ENCODE data around the gene ATMIN.
A peak's percentile ranks its signal among the peaks of the same experiment; 100 is the strongest.

The ATMIN gene

DNA sequence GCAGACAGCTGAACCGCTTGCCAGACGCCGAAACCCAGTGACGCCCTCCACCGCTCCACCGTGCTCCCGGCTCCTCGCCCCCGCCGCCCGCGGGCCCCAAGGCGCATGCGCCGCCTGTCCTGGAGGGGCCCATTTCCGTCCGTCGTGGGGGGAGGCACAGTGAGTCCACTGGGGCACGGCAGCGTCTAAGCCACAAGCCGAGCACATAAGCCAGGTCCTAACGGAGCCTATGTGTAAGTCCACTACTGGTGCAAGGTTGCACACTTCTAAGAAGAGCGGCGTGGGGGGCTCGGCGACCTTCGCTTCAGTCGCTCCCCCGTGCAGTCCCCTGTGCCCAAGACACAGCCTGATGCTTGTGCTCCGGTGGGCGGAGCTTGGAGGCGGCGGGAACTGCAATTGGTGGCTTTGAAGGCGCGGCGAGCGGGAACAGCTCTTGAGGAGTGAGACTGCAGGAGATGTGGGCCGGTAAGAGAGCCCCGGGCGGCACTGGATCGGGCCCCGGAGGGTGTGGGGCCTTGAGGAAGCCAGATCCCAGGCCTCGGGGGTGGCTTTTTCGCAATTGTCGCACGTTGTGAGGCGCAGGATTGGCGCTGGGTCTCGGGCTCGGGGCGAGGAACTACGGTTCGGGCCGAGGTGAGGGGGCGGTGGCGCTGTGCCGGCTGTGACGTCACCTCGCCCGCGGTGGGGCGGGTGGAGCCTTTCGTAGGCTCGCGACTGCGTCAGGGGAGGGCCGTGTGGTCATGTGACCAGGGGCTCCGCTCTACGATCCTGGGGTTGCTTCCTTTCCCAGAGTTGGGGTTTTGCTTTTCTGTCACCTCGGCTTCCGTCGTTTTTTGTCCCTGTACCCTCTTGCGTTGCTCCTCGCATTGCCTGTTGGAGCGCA is 28.6 kb upstream of the ATMIN start, which contains the start of the genes CENPN and CMC2:
CENPN (plus strand) TSS at position 402 of the 883 bp plus-strand sequence. CDS start 4,726 bp downstream, outside the sequence.
CMC2 (minus strand) TSS at position 73 of the 883 bp plus-strand sequence. CDS start 9,491 bp downstream, outside the sequence.
- DNase-seq, result peak; percentile 98

DNA sequence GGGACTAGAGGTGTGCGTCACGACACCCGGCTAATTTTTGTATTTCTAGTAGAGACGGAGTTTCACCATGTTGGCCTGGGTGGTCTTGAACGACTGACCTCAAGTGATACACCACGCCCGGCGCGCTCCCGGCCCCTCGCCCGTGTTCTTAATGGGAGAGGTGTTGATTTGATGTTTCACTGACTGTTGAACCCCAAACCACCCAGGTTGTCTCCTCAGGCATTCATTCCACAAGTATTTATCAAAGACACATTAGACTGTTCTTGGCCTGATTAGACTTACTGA is 27.2 kb upstream of the ATMIN start:
- DNase-seq, result no peak

GRCh38 chr16:81012974-81013373 is 22.7 kb upstream of the ATMIN start:
- no peak for DNase-seq

GRCh38 chr16:81014672-81015071 is 21.0 kb upstream of the ATMIN start:
- no peak for DNase-seq

DNA sequence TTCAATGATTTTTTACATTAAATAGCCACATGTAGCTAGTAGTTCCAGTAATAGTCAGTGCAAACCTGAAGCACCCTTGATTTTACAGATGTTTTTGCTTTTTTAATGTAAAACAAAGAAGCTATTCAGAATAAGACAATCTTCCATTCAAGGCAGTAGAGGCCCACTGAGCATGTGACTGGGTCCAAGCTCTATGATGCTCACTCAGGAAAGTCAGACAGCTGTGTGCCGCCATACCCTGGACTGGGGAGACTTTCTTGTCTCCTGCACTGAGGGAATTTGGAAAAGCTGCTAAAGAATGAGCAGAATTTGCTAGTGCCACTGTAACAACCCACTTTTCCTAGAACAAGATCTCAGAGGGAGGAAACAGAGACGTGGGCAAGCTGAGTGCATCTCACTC is 17.1 kb upstream of the ATMIN start:
- no peak for DNase-seq

DNA sequence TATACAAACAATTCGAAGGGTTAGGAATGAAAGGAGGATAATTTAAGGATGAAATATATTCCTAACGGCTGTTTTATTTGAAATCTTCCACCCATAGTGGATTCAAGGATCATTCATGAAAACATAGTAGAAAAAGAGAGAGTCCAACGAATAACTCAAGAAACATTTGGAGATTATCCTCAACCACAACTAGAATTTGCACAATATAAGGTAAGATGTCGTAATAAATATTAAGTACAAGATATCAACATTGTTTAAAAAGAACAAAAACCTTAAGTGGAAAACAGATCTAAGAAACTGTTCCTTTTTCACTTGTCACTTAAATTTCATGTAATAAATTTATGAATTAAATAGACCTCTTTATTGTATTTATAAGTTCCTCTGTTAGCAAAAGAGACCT is 9.2 kb upstream of the ATMIN start:
- no peak for DNase-seq

- no peak for DNase-seq
These were observed 5.6 kb upstream of the ATMIN start for GRCh38 chr16:81029930-81030604.

- DNase-seq, result no peak
These were observed 521 bp downstream of the ATMIN start for GRCh38 chr16:81035975-81036750.

GRCh38 chr16:81036751-81037350 is 1.2 kb downstream of the ATMIN start:
- DNase-seq, result no peak

DNA sequence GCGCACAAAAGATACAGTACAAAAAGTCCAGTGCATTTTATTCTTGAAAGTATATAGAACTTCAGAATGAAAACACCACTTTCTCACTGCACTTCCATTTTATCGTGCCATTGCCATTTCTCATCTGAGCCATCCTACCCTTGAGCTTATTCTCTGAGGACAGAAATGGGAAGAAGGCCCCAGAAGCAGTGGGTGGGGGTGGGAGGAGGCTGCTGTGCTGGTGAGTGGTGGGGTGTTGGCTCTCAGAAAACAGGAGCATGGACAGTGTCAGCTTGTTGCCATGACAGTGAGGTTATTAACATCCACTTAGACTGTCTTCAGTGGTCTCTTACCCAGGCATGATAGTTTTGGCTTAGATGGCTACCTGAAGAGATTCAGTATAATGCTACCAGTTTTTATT is 4.5 kb downstream of the ATMIN start:
- no peak for DNase-seq

- no peak for DNase-seq
These were observed 5.2 kb downstream of the ATMIN start for GRCh38 chr16:81040842-81041241.

DNA sequence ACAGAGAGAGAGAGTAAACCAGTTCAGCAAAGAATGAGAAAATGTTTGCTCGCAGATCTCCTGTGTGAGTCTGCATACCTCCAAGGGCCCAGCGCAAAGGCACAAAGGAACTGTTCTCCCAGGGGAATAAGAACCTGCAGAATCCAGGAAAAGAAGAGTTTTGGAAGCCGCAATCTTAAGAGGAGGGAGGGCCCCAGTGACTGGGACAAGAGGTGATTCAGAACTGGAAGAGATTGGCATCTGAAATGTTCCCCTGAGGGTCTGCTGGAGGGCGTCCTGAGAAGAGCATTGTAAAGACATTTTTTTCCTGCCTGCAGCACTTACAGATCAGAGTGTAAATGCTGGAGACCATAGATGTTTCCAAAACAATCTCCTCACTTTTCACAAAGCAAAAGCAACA is 6.1 kb downstream of the ATMIN start:
- no peak for DNase-seq

DNA sequence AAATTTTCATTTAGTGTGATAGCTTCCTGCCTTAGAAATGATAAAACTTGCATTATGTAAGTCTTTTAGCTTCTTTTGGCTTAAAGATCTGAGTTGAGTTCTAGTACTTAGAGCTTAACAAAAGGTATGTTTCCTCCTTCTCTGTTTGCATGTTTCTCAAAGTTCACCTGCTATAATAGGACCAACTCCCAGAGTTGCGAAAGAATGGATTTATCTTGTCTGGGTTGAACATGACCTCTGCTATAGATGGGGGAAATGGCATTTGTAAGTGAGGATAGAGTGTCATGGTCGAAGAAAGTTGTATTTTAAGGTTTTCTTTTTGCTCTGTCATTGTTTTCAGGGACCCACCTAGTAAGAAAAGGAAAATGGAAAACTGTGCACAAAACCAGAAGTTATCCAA is 7.2 kb downstream of the ATMIN start:
- no peak for DNase-seq

- DNase-seq, result no peak
These were observed 18.1 kb downstream of the ATMIN start for GRCh38 chr16:81053761-81054160.

DNA sequence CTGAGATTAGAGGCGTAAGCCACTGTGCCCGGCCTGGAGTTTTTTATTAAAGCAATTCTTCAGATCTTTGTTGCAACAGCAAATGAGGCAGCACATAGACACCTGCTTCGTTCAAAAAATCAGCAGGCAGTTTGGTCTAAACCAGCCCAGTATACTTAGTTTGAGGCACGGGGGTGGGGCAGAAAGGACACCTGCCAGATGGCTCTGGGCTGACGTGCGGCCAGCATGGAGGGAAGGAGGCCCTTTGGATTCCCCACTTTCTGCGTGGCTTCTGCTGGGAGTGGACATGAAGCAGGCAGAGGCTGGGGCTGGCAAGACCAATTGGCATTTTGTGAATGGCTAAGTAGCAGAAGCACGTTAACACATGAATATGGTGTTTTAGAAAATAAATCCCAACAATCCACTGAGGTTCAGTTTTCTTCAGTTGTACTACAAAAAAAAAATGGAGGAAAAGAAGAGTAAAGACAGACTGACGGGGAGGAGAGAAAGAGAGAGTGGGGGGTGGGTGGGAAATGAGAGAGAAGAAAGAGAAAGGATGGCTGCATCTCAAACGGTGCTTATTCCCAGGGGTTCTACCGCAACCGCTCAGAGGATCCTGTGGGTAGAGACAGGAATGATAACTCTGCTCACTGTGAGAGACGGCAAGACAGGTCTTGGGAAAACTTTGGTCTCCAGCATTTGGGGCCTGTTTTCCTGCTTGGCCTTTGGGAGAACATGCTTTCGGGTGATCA is 25.1 kb downstream of the ATMIN start:
- no peak for DNase-seq

DNA sequence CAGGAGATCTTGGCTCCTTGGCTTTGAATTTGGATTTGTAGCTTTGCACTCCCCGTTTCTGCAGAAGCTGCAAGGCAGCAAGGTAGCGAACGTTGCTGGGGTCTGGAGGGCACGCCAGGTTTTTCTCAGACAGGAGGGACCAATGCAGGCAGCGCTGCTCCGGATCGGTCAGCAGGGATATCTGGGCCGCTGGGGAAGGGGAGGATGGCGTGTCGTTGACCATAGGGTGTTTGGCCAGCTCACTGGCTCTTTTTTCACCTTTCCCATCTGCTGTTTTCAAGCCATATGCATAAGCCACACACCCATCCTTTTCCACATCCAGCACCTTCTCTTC is 25.6 kb downstream of the ATMIN start:
- DNase-seq, result no peak

GRCh38 chr16:81061871-81062608 is 26.4 kb downstream of the ATMIN start:
- DNase-seq, result no peak

- no peak for DNase-seq
These were observed 31.0 kb downstream of the ATMIN start for GRCh38 chr16:81066681-81067080.

DNA sequence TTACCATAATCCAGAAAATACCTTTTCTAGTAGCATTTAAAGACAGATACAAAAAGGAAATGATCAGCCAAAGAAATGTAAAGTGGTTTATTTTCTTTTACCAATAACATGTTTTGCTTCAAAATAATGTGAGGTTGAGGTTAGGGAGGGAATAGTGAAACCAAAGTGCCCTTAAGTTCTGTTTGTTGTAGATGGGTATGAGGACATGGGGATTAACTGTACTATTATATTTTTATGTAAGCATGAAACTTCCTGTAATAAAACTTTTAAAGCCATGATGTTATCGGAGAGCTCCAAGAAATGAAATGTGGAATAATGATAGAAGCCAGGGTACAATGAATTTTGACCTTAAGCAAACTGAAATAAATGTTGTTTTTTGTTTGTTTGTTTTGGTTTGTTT is 31.5 kb downstream of the ATMIN start:
- DNase-seq, result no peak

DNA sequence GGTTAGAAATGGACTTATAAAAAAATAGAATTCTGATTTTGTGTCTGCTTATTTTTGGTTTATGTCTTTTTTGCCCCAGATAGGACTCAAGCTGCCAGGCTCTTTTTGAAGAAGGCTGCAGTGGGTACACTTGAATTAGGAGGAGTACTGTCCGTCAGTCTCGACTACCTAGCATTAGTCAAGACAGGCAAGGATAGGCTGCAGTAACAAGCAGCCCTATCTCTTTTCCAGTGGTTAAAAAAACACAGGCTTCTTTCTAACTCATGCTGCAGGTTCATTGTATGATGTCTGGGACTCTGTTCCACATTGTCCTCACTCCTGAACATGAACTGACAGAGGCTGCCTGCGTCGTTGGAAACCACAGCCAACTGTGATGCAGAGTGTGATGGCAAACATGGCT is 33.4 kb downstream of the ATMIN start:
- DNase-seq, result no peak

- DNase-seq, result no peak
These were observed 35.3 kb downstream of the ATMIN start for GRCh38 chr16:81070979-81071378.

DNA sequence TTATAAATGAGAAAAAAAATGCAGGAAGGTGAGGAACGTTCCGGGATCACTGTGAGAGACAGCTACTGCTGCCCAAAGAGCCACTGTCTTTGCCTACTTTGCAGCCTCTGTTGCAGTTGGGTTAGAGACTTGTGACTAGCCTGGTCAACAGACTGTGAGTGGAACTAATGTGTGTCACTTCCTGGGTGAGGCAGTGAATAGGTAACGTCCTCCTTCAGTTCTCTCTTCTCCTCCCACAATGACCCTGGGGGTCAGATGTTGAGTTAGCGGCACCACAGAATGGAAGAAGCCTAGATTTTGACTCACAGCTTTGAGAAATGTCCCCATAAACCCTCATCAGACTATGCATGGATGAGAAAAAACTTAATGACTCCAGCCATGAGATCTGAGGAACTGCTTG is 36.2 kb downstream of the ATMIN start:
- no peak for DNase-seq

All from CD4-positive, alpha-beta T cell treated with Interferon gamma for 1 hour (primary cell).